IPS-18c (cell line): ENCODE results near the gene CTSZ.
A peak's percentile ranks its signal among the peaks of the same experiment; 100 is the strongest.
"Not testable (repeated sequence)": the region's sequence is repeated elsewhere in the genome, so short reads cannot be mapped to it uniquely, and the experiment has no call there.

ENCODE experiments used
- H3K4me3 ChIP-seq: 2 replicates; pipeline ENCODE4 v1.7.0; 2013; ENCODE audit warnings: low read depth, mild to moderate bottlenecking, low read length, moderate library complexity; ENCODE audit not compliant: insufficient read depth
- H3K9me3 ChIP-seq: one replicate; pipeline ENCODE4 v1.6.1; 2013; ENCODE audit warnings: mild to moderate bottlenecking, low read length, moderate library complexity; ENCODE audit not compliant: control insufficient read depth, insufficient read depth

CTSZ gene

DNA sequence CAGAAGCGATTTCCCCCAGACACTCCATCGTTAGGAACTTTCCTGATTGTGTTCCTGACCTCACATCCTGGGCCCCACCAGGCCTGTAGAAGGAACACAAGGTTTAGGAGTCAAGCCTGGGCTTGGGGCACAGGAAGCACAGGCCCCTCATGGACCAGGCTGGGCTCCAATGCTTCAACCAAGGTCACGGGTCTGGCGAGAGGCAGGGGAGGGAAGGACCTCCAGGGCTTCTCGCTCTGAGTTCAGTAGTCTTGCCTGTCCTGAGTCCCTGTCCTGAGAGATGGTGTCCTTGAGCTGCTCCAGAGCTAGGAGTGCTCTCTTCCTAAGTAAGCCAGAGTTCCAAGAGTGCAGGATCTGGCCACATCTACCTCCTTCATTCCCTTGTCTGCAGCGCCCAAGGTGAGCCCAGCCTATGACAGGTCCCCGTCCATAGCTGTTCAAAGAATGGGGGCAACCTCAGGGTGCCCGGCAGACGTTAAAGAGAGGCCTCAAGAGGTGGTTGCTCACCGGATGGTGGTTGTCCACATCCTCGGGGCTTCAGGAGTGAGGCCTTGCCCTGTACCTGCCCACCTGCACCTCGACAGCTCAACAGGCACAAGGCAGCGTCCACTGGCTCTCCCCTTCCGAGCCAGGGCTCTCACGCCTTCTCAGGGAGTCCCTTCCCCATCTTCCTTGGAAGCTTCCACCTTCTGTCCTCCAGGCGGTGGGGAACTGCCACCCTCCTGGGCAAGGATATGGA lies 10.6 kb upstream of the CTSZ start:
- H3K4me3 ChIP-seq, result no peak overlapping the region
- H3K9me3 ChIP-seq, result no peaks in the 10 kb centered on the region

DNA sequence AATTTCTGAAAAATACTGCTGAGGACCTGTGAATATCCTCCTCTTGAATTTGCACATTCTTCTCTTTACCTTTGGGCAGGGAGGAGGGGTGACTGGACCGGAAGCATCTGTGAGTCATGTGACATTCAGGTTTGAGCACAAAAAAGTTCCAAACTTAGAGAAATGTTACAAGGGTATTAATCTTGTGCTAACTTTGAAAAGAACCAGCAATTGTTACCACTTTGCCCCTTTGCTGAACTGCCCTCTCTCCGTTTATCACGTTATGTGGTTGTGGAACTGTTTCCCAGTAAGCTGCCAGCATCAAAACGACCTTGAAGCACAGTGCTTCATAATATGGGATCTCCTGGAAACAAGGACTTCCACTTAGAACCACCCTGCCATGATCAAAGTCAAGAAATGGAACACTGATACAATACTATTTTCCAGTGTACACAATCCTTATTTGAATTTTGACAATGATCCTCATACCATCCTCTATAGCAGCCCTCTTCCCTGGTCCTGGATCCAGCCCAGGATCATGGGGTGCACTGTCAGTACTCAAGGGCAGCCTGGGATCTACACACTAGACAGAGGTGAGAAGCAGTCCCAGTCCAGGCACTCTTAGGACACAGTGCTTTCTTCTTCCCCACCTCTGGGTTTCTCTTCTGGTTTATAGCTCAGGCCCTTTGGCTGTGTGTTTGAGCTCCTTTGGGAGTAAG lies 9.9 kb upstream of the CTSZ start:
- no peaks in the 10 kb centered on the region for H3K9me3 ChIP-seq
- H3K4me3 ChIP-seq, result no peak overlapping the region

DNA sequence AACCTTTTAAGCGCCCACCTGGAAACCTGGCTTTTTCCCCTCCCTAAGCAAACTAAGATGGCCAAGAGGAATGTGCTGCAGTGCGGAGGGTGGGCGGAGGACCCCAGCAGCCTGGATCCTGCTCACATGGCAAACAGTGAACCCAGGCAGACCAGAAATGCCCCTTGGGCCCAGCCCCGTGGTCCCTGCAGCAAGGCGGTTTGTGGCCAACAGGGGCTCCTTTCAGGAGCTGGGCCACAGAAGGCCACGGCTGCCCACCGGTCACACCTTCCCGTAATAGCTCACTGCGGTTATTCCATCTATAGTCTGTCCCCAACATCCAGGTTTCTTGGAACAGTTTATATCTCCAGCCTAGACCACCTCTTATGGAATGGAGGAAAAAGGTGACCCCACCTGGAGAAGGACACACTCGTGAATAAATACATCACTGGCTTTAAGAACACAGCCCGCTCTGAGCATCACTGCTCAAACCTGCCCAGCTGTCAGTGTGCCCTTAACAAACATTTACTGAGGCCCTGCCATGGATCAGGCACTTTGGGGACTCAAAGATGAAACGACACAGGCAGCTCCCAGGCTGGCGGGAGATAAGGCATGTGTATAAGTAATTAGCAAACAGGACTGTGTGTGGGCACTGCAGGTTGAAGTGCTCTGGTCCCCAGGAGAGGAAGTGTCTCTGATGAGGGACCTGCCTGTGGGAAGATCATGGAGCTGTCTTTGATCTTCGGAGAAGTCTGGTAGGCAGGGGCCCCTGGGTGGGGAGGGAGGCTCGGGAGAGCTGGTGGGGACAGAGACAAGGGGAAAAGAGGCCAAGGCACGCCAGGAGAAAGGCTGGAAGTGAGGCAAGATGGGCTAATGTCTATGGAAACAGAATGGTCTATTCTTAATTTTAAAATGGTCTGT lies 9.0 kb upstream of the CTSZ start:
- H3K9me3 ChIP-seq, result no peaks in the 10 kb centered on the region
- H3K4me3 ChIP-seq, result no peak overlapping the region

DNA sequence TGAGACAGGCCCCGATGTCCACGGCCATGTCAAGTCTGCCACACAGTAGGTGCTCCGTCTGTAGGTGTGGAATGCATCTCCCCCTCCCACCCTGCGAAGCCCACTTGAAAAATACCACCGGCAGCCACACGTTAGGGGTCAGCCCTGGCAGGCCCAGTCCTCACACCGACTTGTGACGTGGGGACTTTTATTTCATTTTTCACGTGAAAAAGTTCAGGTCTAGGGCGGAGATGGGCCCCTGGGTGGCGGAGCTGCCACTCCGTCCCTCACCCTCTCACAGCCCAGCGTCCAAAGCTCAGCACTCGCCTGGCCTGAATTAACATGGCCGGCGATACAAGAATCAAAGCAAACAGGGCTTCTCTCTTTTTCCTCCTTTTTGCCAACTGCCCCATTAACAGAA lies 8.4 kb upstream of the CTSZ start:
- H3K9me3 ChIP-seq, result no peaks in the 10 kb centered on the region
- H3K4me3 ChIP-seq, result no peak overlapping the region

DNA sequence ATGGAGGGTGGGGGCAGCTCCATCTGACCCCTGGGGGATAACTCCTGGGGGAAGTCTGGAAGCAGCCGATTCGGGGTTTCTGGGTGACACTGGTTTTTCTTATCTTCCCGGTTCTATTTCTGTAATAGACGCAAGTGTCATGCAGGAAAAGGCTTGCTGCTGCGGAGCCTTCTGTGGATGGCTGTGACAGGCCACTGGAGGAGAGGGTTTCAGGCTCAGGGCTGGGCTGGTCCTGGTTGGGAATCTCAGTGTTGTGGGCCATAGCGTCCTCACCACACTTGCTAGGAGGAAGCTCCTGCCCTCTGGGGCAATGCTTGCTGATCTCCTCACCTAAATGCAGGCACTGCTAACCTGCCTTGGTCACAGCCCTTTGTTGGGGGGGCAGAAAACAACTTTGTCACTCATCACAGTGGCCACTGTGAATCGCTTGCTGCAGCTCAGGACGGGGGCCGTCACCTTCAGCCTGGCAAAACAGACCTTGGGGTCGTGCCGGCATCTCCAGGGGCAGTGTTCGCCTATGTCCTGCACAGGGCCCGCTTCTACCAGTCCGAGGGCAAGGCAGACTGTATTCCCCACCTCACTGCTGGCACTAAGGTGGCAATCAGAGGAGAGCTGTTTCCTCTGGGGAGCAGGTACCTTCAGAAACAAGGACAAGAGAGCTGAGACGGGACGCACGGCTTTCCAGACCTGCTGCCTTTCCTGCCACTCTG lies 7.8 kb upstream of the CTSZ start:
- H3K4me3 ChIP-seq, result no peak overlapping the region
- no peaks in the 10 kb centered on the region for H3K9me3 ChIP-seq

DNA sequence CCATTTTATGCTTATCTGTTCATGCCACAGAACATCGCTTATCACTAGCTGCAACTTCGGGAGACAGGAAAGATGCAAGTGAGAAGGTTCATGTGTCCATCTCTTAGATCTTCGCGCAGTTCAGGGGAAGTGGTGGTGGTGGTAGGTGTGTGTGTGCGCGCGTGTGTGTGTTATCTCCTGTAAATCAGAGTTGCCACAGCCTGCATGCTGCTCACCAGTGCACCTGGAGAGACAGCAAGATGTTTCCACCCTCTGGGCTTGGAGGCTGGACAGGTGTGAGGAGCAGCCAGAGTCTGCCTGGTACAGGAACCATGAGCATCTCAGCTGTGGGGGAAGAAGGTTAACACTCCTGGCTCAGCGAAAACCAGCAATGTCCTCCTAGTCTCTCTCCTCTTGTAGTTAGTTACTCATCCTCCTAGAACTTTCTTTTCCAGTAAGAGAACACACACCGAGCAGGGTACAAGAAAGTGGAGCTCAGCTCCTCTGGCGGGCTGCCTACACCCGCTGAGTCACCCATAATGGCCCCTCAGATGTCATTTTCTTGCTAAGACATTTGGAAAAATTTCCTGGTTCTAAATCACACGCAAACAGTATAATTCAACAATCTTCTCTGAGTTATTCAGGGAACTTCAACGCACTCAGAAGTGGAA lies 7.0 kb upstream of the CTSZ start:
- H3K4me3 ChIP-seq, result no peak overlapping the region

DNA sequence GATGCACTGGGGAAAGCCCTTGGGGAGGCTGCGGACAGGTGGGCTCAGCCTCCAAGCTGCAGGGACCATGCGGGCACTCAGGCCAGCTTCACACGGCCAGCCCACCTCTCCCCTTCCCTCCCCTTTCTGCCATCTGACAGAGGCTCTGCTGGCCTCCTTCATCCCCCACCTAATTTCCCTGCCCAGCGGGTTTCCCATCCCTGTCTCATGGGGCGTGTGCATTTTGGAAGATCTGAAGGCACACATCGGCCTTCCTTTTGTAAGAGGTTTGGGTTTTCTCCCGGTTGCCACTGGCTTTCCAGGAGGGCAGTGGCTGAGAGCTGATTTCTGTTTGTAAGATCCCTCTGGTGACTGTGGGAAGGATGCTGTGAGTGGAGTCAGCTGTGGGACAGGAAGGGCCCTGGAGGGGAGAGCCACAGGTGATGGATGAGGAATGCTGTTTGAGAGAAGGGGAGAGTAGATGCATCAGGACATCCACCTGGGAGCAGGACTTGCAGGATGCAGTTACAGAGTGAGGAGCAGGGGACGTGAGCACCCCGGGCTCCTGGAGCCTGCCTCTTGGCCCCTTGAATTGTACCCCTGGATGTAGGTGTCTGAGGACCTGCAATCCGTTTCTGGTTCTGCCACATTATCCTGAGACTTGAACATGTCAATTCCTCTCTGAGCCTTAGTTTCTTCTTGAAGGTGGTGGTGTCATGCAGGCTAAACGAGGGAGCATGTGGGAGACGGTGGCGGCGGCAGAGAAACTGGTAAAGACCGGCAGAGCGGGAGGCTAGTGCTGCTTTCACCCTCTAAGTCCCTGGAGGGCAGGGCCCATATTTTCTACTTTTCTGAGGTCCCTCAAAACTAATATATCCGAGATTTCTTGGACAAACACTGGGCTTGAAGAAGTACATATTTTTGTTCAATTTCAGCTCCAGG lies 6.2 kb upstream of the CTSZ start:
- Histone ChIP-seq H3K4me3 (no peak overlapping the region), H3K9me3 (no peaks in the 10 kb centered on the region)

More for the DNA sequence above, 7.0 kb upstream of the CTSZ start:
- no peaks in the 10 kb centered on the region for H3K9me3 ChIP-seq

DNA sequence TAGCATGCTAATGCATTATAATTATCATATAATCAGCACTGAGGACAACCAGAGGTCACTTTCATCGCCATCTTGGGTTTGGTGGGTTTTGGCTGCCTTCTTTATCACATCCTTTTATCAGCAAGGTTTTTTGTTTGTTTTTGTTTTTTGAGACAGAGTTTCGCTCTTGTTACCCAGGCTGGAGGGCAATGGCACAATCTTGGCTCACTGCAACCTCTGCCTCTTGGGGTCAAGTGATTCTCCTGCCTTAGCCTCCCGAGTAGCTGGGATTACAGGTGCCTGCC lies 4.8 kb upstream of the CTSZ start:
- not testable (repeated sequence) for H3K4me3 ChIP-seq, H3K9me3 ChIP-seq

DNA sequence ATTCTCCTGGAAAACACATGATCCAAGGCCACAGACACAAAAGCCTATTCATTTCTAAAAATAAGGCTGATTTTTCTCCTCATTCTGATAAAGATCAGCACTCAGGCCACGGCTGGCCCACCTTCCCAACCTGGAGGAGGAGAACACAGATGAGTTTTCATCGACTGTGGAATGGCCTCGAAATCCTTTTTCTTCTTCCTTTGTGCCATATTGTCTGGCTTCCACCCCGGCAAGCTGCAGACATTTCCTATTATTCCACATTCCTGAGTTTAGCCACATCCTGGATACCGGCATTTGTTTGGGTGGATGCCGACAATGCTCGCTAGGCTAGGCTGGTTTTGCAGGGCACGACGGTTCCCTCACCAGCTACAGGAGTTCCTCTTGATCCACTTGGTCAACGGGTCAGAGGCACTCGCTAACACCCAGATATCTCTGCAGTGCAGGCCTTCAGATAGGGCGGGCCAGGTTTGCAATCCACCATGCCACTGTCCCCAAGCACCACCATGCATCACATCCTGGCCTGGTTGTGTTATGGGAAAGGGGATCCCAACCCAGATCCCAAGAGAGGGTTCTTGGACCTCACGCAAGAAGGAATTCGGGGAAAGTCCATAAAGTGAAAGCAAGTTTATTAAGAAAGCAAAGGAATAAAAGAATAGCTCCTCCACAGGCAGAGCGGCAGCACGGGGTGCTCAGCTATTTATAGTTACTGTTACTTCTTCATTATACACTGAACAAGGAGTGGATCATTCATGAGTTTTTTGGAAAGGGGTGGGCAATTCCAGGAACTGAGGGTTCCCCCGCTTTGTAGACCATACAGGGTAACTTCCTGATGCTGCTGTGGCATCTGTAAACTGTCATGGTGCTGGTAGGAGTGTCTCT lies 4.2 kb upstream of the CTSZ start:
- no peak overlapping the region for H3K4me3 ChIP-seq
- H3K9me3 ChIP-seq, result no peaks in the 10 kb centered on the region

DNA sequence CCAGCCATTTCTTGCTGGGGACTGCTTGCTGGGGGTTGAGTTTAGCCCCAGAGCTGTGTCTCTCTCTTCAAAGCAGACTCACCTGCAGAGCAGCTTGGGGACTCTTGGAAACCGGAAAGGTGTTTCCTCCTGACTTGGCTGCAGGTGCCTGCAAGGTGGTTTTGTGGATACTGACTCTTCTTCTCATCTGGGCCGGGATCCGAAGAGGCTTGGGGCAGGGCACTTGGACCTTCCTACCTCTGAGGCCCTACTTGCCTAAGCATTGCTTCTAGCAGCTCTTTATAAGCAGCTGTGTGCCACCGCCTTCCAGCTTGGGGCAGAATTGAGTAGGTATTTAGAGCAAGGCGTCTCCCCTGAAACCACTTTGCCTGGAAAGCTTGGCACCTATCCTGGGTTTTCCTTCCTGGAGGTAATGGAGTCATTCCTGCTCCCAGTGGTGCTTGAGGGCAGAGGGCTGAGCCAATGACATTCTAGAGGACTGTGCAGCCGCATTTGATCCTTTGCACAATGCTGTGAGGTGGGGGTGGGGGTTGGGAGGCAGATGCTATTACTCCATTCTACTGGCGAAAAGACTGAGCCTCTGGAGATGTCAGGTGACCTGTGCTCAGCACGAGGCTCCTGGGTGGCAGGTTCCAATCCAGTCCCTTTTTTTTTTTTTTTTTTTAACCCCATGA lies 3.4 kb upstream of the CTSZ start:
- H3K9me3 ChIP-seq, result no peaks in the 10 kb centered on the region
- H3K4me3 ChIP-seq, result no peak overlapping the region

DNA sequence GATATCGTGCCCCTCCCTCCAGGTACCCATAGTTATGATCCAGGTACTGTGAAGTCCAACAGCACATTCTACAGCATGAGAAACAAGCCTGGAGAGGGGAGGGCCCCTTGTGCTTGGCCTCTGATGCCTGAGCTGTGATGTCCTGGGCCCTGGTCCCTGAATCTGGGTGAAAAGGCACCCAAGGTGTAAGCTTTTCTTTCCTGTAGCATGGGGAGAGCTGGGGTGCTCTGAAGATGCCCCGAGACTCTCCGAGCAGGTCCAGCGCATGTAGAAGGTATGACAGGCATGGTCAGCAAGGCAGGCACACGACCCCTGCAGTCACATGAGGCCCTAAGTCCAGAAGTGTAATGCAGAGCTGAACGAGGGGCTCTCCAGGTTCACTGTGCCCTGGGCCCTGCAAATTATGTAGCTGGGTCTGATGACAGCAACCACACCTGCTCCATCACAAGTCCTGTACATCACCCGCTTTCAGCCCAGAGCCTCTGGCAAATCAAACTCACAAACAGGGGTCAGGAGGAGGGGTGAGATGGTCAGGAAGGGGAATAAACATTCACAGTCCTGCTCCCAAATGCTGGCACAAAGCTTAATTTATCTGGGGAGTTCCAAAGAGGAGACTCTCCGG lies 1.8 kb upstream of the CTSZ start:
- no peaks in the 10 kb centered on the region for H3K9me3 ChIP-seq
- H3K4me3 ChIP-seq, result no peak overlapping the region

DNA sequence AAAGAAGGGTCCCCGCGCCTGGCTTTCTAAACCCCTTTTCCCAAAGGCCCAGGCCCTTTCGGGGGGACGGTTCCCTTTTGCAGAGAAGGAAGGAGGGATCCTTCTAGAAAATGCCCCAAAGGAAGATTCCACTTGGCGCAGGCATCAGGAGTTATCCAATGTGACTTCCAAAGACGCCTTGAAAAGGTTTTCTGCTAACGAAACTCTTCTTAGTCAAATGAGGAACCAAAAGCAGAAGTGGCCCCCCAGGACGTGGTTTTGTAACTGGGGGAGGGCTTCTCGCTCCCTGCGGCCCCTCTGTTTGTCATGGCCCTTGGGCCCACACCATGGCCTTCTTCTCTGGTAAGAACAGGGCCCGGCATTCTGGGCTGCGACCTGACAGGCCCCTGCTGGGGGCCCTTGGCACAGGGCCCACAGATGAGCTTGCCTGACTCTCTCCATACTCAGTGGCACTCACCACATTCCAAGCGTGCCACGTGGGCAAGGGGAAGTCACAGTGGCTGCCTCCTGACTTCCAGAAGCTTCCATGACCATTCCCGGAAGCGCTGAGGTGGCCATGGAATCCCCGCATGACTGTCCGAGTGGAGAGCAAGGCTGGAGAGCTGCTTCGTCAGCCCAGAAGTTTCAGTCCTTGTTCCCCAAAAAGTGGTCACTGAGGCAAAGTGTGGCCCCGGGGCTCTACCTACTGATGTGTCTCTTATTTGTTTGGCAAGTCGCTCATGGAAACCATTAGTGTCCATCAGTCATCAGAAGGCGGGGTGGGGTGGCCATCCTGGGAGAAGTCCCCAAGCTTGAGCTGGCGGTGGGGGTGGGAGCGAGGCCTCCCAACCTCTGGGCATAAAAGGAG lies 834 bp upstream of the CTSZ start:
- no peaks in the 10 kb centered on the region for H3K9me3 ChIP-seq
- peak overlapping the region; percentile 66; the same call in 1 of the 2 replicates for H3K4me3 ChIP-seq

DNA sequence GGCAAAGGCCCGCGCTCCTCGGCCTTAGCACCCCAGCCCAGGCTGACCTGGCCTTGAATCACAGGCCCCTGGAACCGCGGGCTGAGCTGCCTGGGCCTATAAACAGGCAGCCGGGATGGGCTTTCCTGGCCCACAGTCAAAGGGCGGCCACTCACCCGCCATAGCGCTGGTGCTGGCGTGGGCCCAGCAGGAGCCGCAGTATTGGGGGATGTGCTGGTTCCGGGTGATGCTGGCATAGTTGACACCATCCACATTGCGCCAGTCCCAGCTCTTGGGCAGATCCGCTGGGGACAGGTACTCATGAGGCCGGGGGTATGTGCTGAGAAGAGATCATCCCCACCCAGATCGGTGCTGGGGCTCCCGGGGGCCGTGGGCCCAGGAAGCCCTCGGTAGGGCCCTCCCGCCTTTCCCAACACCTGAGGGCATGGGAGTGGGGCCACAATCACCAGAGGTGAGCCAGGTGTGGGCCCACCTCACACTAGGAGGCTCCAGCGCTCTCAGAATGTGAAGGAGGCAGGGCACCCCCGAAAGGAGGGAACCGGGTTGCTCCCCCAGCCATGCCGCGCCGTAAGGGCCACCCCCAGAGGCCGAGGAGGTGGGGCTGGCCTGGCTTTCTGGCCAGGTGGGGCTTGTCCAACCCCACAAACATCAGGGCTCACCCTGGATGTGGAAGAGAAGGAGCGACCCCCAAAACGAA lies 739 bp downstream of the CTSZ start:
- Histone ChIP-seq H3K9me3 (no peaks in the 10 kb centered on the region), H3K4me3 (peak overlapping the region; percentile 66)
